HG03571 (cell line): ENCODE measurements around the gene IFFO2.
"Not testable (repeated sequence)": the region's sequence is repeated elsewhere in the genome, so short reads cannot be mapped to it uniquely, and the experiment has no call there.

Source experiments
- ATAC-seq: cut with Tn5 transposase; IDR thresholded peaks from one replicate; pipeline ENCODE4 v1.9.1; 2021; ENCODE audit not compliant: unreplicated experiment

IFFO2 gene

DNA sequence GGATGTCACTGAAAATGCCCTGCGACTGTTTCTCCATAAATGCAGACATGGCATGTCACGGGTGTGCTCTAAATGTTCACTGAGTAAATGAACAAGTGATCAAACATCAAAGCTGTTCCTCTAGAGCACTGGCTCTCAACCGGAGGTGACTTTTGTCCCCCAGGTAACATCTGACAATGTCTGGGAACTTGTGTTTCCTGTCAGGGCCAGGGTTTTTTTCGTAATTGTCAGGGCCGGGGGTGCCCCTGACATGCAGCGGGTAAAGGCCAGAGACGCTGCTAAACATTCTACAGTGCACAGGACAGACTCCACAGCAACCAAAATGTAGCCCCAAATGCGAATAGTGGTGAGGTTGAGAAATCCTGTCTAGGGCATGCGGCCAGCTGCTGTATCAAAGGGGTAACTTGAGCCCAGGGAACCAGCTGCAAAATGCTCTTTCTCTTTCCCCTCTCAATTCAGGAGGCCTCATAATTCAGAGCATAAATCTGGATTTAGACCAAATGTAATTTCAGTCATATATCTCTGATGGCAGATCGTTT lies 56.1 kb downstream of the IFFO2 start:
- ATAC-seq: no peak

DNA sequence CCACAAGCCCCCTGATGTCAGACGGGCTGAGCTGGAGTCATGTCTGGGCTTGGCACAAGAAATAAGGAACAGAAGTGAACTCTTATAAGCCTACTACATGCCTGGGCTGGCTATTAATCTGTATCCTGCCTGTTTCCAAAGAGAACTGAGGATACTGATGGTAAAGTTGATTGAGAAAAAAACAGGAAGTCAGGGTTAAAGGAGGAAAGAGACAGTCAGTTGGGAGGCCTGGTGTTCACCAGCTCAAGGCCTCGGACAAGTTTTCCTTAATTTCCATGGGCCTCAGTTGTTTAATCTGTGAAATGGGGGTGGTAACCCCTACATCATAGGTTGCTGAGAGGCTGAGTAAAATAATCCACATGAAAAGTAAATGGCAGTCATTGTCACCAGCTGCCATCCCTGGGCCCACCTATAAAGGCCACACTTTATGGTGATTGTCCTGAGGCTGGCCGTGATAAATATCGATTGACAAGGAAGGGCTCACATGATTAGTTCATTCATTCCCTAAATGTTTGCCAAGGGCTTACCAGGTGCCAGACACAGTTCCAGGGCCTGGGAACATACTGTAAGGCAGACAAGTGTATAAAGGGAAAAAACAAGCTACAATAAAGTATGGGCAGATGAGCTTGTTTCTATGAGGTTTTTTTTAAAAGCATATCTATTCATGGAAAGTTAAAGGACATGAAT lies 57.0 kb downstream of the IFFO2 start:
- ATAC-seq: no peak

- ATAC-seq: no peak
Observed at GRCh38 chr1:18898567-18898966, 57.9 kb downstream of the IFFO2 start.

DNA sequence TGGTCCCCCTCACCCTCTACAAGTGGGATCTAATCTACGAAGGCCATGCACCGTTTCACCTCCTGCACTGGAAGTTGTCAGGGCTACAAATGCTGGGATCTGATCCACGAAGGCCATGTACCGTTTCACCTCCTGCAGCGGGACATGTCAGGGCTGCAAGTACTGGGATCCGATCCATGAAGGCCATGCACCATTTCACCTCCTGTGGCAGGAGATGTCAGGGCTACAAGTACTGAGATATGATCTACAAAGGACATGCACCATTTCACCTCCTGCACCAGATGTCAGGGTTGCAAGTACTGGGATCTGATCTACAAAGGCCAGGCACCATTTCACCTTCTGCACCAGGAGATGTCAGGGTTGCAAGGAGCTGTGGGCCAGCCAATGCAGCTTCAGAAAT lies 61.2 kb downstream of the IFFO2 start:
- ATAC-seq: no peak

- no peak for ATAC-seq
Observed at GRCh38 chr1:18893120-18893519, 63.4 kb downstream of the IFFO2 start.

DNA sequence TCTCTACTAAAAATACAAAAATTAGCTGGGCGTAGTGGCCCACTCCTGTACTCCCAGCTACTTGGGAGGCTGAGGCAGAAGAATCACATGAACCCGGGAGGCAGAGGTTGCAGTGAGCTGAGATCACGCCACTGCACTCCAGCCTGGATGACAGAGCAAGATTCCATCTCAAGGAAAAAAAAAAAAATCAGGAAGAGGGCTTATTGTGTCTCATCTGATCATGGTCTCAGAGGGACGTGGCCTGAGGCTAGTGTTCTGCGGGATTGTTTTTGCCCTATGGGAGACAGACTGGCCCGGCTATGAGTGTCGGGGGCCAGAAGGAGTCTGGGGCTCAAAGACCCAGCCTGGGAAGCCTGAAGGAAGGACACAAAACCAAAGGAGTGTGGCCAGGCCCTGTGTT lies 64.6 kb downstream of the IFFO2 start:
- not testable (repeated sequence) for ATAC-seq

GRCh38 chr1:18891426-18891780 lies 65.1 kb downstream of the IFFO2 start:
- no peak for ATAC-seq

- no peak for ATAC-seq
Observed at GRCh38 chr1:18890706-18891425, 65.6 kb downstream of the IFFO2 start.

DNA sequence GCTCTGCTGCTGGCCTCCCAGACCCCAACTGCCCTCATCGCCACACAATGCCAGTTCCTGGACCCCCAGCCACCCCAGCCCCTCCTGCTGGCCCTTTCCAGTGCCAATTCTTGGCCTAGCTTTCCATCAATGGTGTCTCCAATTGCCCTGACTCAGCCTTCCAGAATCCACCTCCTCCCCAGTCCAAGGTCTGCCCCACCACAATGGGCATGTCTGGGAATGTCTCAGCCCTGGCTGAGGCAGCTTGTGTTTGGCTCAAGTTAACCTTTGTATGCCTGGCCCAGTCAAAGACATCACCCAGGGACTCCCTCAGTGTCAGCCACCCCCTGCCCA lies 70.5 kb downstream of the IFFO2 start:
- ATAC-seq: no peak

GRCh38 chr1:18885311-18886002 lies 71.0 kb downstream of the IFFO2 start:
- no peak for ATAC-seq

- ATAC-seq: no peak
Observed at GRCh38 chr1:18884727-18885126, 71.7 kb downstream of the IFFO2 start.

DNA sequence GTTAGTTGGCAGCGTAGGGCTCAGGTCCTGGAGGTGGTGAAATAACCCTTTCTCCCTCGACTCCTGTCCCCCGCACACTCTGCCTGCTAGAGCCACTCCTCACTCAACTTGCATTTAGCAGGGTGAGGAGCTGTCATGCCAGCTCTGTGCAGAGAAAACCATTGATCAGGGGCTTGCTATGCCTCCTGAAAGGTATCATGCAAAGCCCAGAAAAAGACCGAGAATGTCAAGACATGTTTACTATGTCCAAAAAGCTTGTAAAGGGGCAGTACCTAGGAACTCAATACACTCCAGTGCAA lies 72.1 kb downstream of the IFFO2 start:
- ATAC-seq: no peak

DNA sequence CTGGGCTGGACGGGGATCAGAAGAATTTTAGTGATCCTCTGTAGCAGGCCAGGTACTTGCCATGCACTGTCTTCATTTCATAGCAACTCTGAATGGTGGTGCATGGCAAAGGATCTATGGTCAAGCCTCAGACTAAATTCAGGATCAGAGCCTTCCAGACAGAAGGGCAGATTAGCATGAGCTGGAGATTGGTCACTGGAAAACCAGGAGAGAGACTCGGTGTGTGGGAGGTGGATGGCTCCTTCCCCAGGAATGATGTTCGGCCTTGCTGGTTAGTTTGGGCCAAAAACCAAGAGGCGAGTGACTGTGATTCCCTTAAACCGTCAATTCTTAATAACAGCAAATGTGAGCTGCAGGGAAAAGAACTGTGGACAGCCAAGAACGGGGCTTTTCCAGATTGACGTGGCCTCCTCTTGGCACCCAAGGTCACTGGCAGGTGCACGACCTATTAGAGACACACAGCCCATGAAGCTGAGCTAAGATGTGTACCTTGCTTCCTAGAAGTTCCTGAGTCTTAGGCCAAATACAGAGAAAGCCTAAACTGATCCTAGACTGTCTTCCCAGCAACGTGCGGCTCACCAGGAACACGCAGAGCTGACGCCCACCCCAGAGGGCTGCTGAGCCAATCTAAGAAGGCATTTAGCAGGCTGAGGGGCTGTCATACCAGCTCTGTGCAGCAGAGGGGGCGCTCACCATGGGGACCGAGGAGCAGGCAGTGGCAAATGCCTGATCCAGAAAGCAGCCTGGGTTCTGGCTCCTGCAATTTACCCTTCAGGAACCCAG lies 72.6 kb downstream of the IFFO2 start:
- no peak for ATAC-seq

- ATAC-seq: no peak
Observed at GRCh38 chr1:18883079-18883478, 73.4 kb downstream of the IFFO2 start.

- ATAC-seq: no peak
Observed at GRCh38 chr1:18882486-18882885, 74.0 kb downstream of the IFFO2 start.

DNA sequence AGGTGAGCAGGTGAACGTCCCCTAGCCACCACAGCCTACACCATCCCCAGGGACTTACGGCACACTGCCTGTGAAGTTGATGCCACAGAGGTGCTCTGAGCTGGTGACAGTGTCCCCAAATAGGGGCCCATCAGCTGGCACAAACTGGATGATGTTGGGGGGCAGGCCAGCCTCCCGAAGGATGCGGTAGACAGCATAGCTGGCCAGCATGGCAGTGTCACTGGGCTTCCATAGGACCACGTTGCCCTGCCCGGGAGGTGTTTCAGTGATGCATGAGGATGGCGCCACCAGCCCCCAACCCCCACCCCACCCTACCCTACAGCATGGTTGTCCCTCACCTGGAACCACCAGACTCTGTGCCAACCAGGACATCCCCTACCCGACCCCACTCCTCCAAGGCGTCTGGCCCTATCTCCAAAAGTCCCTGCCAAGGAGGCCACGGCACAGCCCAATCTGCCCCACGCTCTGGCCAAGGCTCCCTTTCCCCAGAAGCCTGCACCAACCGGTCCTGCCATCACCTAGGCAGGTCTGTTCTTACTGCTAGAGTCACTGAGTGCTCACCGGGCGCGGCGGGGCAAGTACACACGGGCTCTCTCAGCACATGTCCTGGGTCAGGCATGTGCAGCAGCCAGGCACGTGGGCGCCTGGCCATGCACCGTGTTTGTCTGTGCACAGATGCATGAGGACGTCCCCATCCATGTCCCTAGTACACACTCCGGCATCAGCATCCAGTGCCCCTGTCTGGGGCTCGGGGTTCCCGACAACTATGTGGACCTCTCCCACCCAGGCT lies 74.6 kb downstream of the IFFO2 start:
- no peak for ATAC-seq

DNA sequence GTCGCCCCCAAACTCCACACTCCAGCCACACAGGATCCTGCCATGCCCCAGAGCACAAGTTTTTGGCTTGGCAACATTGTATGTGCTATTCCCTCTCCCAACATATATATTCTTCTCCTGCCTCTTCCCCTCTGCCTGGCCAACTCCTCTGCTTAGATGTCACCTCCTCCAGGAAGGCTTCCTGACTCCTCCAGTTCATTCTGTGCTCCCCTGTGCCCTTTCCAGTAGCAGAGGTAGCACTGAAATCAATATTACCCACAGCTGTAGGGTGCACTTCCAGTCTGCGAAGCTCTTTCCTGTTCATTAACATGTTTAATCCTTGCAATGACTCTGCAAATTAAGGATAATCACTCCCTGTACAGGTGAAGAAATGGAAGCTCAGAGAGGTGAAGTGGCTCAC lies 75.3 kb downstream of the IFFO2 start:
- ATAC-seq: no peak

DNA sequence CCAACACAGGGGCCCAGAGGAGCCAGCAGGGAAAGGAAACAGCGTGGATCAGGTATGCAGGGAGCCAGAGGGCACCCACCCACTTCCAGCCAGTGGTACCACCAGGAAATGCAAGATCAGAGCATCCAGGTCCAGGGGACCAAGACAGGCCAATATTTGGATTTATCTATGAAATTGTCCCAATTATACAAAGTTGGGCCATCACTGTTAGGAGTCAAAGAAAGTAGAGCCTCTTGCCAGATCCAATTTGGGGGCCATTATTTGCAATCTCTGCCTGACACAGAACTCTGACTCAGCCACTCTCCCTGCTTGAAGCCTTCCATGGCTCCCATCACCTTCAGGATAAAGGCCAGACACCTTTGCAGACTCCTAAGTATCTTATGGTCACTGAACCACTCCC lies 75.9 kb downstream of the IFFO2 start:
- ATAC-seq: no peak

GRCh38 chr1:18879791-18880309 lies 76.6 kb downstream of the IFFO2 start:
- no peak for ATAC-seq

DNA sequence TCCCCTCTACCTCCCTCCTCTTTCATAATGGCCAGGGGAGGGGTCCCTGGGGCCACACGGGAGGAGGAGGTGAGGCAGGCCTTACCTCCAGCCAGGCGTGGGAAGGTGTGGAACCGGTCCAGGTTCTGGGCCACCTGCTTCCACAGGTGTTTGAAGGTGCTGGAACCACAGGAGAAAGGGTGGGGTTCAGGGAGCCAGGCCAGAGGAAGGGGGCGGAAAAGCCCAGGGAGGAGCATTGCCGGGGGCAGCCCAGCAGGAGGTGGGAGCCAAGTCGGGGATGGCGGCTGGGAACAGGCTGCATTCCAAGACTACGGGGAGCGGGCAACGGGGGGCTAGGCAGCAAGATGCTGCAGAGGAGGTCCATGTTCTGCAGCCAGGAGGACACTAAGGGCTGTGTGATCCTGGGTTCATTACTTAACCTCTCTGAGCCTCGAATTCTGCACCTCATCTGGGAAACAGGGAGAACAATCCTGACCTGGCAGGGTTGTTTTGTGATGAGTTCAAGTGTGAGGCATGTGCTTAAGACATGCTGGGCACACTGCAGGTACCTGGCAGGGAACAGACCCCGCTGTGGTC lies 77.2 kb downstream of the IFFO2 start:
- ATAC-seq: no peak
